PFSK-1 (cell line): ENCODE measurements around the gene SHROOM1.

Experiments
- POLR2AphosphoS5 ChIP-seq: IDR thresholded peaks from 2 replicates; pipeline ENCODE4 v1.6.1; 2012; ENCODE audit warnings: low read depth, mild to moderate bottlenecking, control low read depth, low read length, moderate library complexity
- SIN3A ChIP-seq: IDR thresholded peaks from 2 replicates; pipeline ENCODE4 v1.6.1; 2012; ENCODE audit warnings: mild to moderate bottlenecking, low read length, moderate library complexity, borderline replicate concordance; ENCODE audit not compliant: insufficient read depth
- TAF1 ChIP-seq: IDR thresholded peaks from 2 replicates; pipeline ENCODE4 v1.6.1; 2012; ENCODE audit warnings: low read length, control low read depth, borderline replicate concordance; ENCODE audit not compliant: insufficient read depth
- TF ChIP-seq, protein P1 (sequence below), 2 experiments: IDR thresholded peaks; 2 replicates each; pipeline versions ENCODE4 v1.6.1 to v1.8.0; 2011 to 2012; ENCODE audit warnings: low read depth in 2 of 2, low read length in 2 of 2, control low read depth in 1 of 2, inconsistent platforms in 1 of 2, mild to moderate bottlenecking in 1 of 2, moderate library complexity in 1 of 2; ENCODE audit not compliant: insufficient read depth in 1 of 2

DNA sequence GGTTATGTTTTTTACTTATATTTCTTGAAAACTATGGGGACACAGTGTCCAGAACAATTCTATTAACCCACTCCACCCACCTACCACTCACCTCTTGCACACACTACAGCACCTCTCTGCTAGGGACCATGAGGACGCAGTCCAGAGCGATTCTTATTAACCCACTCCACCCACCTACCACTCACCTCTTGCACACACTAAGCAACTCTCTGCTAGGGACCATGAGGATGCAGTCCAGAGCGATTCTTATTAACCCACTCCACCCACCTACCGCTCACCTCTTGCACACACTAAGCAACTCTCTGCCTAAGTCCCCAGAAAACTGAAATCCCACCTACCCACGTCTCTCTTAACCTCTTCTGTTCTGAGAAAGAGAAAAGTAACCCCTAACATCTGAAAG, 2.2 kb upstream of the SHROOM1 start:
- TF ChIP-seq POLR2AphosphoS5 = no peak
- no peak for TF ChIP-seq SIN3A
- TF ChIP-seq TAF1 = no peak
- TF ChIP-seq, protein P1, sequence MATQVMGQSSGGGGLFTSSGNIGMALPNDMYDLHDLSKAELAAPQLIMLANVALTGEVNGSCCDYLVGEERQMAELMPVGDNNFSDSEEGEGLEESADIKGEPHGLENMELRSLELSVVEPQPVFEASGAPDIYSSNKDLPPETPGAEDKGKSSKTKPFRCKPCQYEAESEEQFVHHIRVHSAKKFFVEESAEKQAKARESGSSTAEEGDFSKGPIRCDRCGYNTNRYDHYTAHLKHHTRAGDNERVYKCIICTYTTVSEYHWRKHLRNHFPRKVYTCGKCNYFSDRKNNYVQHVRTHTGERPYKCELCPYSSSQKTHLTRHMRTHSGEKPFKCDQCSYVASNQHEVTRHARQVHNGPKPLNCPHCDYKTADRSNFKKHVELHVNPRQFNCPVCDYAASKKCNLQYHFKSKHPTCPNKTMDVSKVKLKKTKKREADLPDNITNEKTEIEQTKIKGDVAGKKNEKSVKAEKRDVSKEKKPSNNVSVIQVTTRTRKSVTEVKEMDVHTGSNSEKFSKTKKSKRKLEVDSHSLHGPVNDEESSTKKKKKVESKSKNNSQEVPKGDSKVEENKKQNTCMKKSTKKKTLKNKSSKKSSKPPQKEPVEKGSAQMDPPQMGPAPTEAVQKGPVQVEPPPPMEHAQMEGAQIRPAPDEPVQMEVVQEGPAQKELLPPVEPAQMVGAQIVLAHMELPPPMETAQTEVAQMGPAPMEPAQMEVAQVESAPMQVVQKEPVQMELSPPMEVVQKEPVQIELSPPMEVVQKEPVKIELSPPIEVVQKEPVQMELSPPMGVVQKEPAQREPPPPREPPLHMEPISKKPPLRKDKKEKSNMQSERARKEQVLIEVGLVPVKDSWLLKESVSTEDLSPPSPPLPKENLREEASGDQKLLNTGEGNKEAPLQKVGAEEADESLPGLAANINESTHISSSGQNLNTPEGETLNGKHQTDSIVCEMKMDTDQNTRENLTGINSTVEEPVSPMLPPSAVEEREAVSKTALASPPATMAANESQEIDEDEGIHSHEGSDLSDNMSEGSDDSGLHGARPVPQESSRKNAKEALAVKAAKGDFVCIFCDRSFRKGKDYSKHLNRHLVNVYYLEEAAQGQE (IDR thresholded peaks at IDR 0.05; ENCODE audit: insufficient read depth in 1 of 2, low read depth in 2 of 2, low read length in 2 of 2) = no peak
